ENCODE data around the gene RBMS3. TPM values are rescaled to one million over a fixed set of nuclear protein-coding genes. Genes with fewer than 3 reads are reported as not detected.

RBMS3 gene
- total RNA-seq, 1 experiment from 2014 or later: 5.9 TPM

DNA sequence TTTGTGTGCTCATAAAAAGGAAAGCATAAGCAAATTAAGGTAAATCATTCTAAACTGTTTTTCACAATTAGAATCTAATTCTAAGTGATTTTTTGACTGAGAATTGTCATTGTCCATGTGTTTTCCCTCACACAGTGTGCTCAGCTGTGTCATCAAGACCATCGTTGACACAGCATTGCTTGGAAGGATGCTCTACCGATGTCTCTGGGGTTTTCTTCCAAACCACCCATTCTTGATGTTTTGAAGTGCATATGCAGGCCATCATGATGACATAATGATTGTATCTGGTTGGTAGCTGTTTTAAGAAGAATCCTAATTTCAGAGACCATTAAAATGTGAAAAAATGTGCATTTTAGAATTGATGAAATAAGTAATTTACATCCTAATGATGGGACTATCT, 347.9 kb downstream of the RBMS3 start:
- no TSS peak for BruUV-seq (replicated peaks)
- CTCF ChIA-PET: no interaction called here

DNA sequence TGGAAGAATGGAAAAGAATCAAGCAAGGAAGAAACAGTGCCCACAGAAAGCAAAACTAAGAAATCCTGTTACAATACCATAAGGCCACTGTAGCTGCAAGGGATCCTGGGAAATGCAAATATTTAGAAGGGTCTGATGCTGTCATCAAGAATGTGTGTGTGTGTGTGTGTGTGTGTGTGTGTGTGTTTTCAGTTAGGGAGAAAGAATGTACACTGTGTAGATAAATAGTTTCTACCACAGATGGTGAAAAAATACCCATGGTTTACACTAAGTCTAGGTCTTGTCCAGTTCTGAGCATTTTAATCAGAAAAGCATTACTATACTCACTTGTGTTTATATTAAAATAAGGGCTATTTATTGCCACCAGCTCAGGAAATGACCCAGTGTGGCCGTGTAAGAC, 355.0 kb downstream of the RBMS3 start:
- Histone ChIP-seq H3K36me3 (ENCODE audit: insufficient read depth, low read length, poor library complexity, severe bottlenecking) (no peaks in the 10 kb centered on the region), H3K4me1 (ENCODE audit: insufficient read depth, low read length, poor library complexity, severe bottlenecking) (peaks cover 25% of the 10 kb centered on the region), H3K27ac (ENCODE audit: low read depth, low read length, poor library complexity, severe bottlenecking) (no peak overlapping the region), H3K9me3 (ENCODE audit: low read depth, low read length, poor library complexity, severe bottlenecking) (peaks cover 10% of the 10 kb centered on the region), H3K4me3 (ENCODE audit: low read depth, low read length, poor library complexity, severe bottlenecking) (no peak overlapping the region), H3K27me3 (replicated peaks; ENCODE audit: insufficient read depth, low read depth, low read length, poor library complexity) (peaks cover 9% of the 10 kb centered on the region)
- DNase-seq (ENCODE audit: low spot score): no peak
- TF ChIP-seq, protein P1, sequence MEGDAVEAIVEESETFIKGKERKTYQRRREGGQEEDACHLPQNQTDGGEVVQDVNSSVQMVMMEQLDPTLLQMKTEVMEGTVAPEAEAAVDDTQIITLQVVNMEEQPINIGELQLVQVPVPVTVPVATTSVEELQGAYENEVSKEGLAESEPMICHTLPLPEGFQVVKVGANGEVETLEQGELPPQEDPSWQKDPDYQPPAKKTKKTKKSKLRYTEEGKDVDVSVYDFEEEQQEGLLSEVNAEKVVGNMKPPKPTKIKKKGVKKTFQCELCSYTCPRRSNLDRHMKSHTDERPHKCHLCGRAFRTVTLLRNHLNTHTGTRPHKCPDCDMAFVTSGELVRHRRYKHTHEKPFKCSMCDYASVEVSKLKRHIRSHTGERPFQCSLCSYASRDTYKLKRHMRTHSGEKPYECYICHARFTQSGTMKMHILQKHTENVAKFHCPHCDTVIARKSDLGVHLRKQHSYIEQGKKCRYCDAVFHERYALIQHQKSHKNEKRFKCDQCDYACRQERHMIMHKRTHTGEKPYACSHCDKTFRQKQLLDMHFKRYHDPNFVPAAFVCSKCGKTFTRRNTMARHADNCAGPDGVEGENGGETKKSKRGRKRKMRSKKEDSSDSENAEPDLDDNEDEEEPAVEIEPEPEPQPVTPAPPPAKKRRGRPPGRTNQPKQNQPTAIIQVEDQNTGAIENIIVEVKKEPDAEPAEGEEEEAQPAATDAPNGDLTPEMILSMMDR (conservative IDR thresholded peaks at IDR 0.05; ENCODE audit: low read depth, low read length): no peak
- TF ChIP-seq EZH2 (IDR thresholded peaks at IDR 0.05; ENCODE audit: borderline replicate concordance, low read depth, low read length, poor library complexity, severe bottlenecking): no peak
- intact Hi-C loops (cut with micrococcal nuclease; ENCODE audit: unreplicated experiment): no loop called here
- CTCF ChIA-PET: no interaction called here
- POLR2A ChIA-PET (ENCODE audit: low non-redundant PET): no interaction called here
- no TSS peak for BruUV-seq (replicated peaks)

More for the DNA sequence above, 347.9 kb downstream of the RBMS3 start:
- no peaks in the 10 kb centered on the region for H3K4me1 ChIP-seq (ENCODE audit: insufficient read depth, low read length, poor library complexity, severe bottlenecking)
- no peaks in the 10 kb centered on the region for H3K9me3 ChIP-seq (ENCODE audit: low read depth, low read length, poor library complexity, severe bottlenecking)
- DNase-seq (ENCODE audit: low spot score): no peak
- no peaks in the 10 kb centered on the region for H3K36me3 ChIP-seq (ENCODE audit: insufficient read depth, low read length, poor library complexity, severe bottlenecking)
- no peak for TF ChIP-seq EZH2 (IDR thresholded peaks at IDR 0.05; ENCODE audit: borderline replicate concordance, low read depth, low read length, poor library complexity, severe bottlenecking)
- TF ChIP-seq, protein P1 (conservative IDR thresholded peaks at IDR 0.05; ENCODE audit: low read depth, low read length): no peak
- intact Hi-C loops (cut with micrococcal nuclease; ENCODE audit: unreplicated experiment): no loop called here
- no peaks in the 10 kb centered on the region for H3K27me3 ChIP-seq (replicated peaks; ENCODE audit: insufficient read depth, low read depth, low read length, poor library complexity)
- no peak overlapping the region for H3K4me3 ChIP-seq (ENCODE audit: low read depth, low read length, poor library complexity, severe bottlenecking)
- POLR2A ChIA-PET (ENCODE audit: low non-redundant PET): no interaction called here
- no peak overlapping the region for H3K27ac ChIP-seq (ENCODE audit: low read depth, low read length, poor library complexity, severe bottlenecking)

DNA sequence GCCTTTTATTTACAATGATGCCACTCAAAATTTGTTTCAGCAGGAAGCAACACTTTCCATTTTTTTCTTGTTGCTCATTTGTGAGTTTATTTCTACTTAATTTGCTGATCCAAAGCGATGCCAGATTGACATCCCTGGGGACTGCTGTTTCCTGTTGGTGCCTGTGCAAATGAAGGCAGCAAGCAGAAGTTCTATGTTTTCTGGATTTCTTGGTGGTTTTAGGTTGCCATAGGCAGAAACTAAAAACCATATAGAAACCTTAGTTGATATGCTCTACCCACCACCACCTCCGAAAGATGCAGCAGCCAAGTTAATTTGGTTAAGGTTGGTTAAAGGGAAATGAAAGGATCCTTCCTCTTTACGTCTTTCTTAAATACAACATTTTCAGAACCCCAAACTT, 356.2 kb downstream of the RBMS3 start:
- peaks cover 26% of the 10 kb centered on the region for H3K4me1 ChIP-seq (ENCODE audit: insufficient read depth, low read length, poor library complexity, severe bottlenecking)
- peaks cover 12% of the 10 kb centered on the region for H3K27me3 ChIP-seq (replicated peaks; ENCODE audit: insufficient read depth, low read depth, low read length, poor library complexity)
- intact Hi-C loops (cut with micrococcal nuclease; ENCODE audit: unreplicated experiment): no loop called here
- H3K9me3 ChIP-seq (ENCODE audit: low read depth, low read length, poor library complexity, severe bottlenecking): peaks cover 10% of the 10 kb centered on the region
- BruUV-seq (replicated peaks): no TSS peak
- ChIA-PET CTCF (no interaction called here), POLR2A (ENCODE audit: low non-redundant PET) (no interaction called here)
- peak; percentile 84 for DNase-seq (ENCODE audit: low spot score)
- no peak for TF ChIP-seq EZH2 (IDR thresholded peaks at IDR 0.05; ENCODE audit: borderline replicate concordance, low read depth, low read length, poor library complexity, severe bottlenecking)
- TF ChIP-seq, protein P1 (conservative IDR thresholded peaks at IDR 0.05; ENCODE audit: low read depth, low read length): no peak
- H3K4me3 ChIP-seq (ENCODE audit: low read depth, low read length, poor library complexity, severe bottlenecking): no peak overlapping the region
- no peak overlapping the region for H3K27ac ChIP-seq (ENCODE audit: low read depth, low read length, poor library complexity, severe bottlenecking)
- no peaks in the 10 kb centered on the region for H3K36me3 ChIP-seq (ENCODE audit: insufficient read depth, low read length, poor library complexity, severe bottlenecking)

Measured in A673 (cell line).